ENCODE data around the gene BUD31. TPM values are rescaled to one million over a fixed set of nuclear protein-coding genes. Genes with fewer than 3 reads are reported as not detected.

BUD31 gene
- total and polyA plus RNA-seq, 4 donors: 18.5 to 55.9 (median 32.0) TPM

DNA sequence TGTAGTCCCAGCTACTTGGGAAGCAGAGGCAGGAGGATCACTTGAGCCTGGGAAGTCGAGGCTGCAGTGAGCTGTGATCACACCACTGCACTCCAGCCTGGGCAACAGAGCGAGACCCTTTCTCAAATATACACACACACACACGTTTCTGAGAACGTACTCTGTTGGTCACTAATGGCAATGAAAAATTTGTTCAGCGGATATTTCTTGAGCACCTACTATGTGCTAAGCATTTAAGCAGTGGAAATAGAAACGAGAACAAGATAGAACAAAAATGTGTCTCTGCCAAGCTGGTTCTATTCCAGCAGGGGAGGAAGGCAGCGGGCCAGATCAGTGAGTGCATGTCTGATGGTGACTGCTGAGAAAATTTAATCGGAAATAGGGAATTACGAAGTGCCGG, 25.6 kb upstream of the BUD31 start:
- DNase-seq (ENCODE audit: low spot score): no peak
- Histone ChIP-seq H3K27me3 (ENCODE audit: control insufficient read depth in 4 of 4, insufficient read depth in 4 of 4, low read length in 3 of 4) (no peaks in the 10 kb centered on the region), H3K36me3 (ENCODE audit: control insufficient read depth in 4 of 4, insufficient read depth in 3 of 4, low read depth in 1 of 4, low read length in 3 of 4) (peaks cover 0 to 13% (median under 1%) of the 10 kb centered on the region in 4 donors), H3K9ac (ENCODE audit: low read depth in 1 of 2, low read length in 2 of 2) (no peak overlapping the region), H3K4me1 (ENCODE audit: control insufficient read depth in 4 of 4, insufficient read depth in 4 of 4, low read length in 3 of 4) (peaks cover 13 to 23% (median 18%) of the 10 kb centered on the region in 4 donors), H3K9me3 (ENCODE audit: control insufficient read depth in 4 of 4, low read length in 3 of 4) (no peaks in the 10 kb centered on the region), H3K27ac (ENCODE audit: low read depth in 1 of 2, low read length in 2 of 2) (no peak overlapping the region), H3K4me3 (ENCODE audit: low read depth in 1 of 3, low read length in 3 of 3) (no peak overlapping the region)
- TF ChIP-seq, protein P1, sequence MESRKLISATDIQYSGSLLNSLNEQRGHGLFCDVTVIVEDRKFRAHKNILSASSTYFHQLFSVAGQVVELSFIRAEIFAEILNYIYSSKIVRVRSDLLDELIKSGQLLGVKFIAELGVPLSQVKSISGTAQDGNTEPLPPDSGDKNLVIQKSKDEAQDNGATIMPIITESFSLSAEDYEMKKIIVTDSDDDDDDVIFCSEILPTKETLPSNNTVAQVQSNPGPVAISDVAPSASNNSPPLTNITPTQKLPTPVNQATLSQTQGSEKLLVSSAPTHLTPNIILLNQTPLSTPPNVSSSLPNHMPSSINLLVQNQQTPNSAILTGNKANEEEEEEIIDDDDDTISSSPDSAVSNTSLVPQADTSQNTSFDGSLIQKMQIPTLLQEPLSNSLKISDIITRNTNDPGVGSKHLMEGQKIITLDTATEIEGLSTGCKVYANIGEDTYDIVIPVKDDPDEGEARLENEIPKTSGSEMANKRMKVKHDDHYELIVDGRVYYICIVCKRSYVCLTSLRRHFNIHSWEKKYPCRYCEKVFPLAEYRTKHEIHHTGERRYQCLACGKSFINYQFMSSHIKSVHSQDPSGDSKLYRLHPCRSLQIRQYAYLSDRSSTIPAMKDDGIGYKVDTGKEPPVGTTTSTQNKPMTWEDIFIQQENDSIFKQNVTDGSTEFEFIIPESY (IDR thresholded peaks at IDR 0.05): no peak
- TF ChIP-seq FOXA2 (IDR thresholded peaks at IDR 0.05) (no peak), YY1 (IDR thresholded peaks at IDR 0.05) (no peak), TAF1 (conservative IDR thresholded peaks at IDR 0.05) (no peak), JUND (IDR thresholded peaks at IDR 0.05) (no peak), GABPA (IDR thresholded peaks at IDR 0.05 in 1 of 2, conservative IDR thresholded peaks at IDR 0.05 in 1 of 2) (no peak), HNF4A (conservative IDR thresholded peaks at IDR 0.05) (no peak), HNF4G (IDR thresholded peaks at IDR 0.05) (no peak), RAD21 (IDR thresholded peaks at IDR 0.05) (no peak), EGR1 (IDR thresholded peaks at IDR 0.05; ENCODE audit: low read depth in 2 of 2) (no peak)
- TF ChIP-seq, protein P2, sequence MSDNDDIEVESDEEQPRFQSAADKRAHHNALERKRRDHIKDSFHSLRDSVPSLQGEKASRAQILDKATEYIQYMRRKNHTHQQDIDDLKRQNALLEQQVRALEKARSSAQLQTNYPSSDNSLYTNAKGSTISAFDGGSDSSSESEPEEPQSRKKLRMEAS (IDR thresholded peaks at IDR 0.05): no peak
- TF ChIP-seq, protein P3, sequence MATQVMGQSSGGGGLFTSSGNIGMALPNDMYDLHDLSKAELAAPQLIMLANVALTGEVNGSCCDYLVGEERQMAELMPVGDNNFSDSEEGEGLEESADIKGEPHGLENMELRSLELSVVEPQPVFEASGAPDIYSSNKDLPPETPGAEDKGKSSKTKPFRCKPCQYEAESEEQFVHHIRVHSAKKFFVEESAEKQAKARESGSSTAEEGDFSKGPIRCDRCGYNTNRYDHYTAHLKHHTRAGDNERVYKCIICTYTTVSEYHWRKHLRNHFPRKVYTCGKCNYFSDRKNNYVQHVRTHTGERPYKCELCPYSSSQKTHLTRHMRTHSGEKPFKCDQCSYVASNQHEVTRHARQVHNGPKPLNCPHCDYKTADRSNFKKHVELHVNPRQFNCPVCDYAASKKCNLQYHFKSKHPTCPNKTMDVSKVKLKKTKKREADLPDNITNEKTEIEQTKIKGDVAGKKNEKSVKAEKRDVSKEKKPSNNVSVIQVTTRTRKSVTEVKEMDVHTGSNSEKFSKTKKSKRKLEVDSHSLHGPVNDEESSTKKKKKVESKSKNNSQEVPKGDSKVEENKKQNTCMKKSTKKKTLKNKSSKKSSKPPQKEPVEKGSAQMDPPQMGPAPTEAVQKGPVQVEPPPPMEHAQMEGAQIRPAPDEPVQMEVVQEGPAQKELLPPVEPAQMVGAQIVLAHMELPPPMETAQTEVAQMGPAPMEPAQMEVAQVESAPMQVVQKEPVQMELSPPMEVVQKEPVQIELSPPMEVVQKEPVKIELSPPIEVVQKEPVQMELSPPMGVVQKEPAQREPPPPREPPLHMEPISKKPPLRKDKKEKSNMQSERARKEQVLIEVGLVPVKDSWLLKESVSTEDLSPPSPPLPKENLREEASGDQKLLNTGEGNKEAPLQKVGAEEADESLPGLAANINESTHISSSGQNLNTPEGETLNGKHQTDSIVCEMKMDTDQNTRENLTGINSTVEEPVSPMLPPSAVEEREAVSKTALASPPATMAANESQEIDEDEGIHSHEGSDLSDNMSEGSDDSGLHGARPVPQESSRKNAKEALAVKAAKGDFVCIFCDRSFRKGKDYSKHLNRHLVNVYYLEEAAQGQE (IDR thresholded peaks at IDR 0.05): no peak
- TF ChIP-seq, protein P4, sequence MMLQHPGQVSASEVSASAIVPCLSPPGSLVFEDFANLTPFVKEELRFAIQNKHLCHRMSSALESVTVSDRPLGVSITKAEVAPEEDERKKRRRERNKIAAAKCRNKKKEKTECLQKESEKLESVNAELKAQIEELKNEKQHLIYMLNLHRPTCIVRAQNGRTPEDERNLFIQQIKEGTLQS (IDR thresholded peaks at IDR 0.05): no peak
- TF ChIP-seq, protein P5, sequence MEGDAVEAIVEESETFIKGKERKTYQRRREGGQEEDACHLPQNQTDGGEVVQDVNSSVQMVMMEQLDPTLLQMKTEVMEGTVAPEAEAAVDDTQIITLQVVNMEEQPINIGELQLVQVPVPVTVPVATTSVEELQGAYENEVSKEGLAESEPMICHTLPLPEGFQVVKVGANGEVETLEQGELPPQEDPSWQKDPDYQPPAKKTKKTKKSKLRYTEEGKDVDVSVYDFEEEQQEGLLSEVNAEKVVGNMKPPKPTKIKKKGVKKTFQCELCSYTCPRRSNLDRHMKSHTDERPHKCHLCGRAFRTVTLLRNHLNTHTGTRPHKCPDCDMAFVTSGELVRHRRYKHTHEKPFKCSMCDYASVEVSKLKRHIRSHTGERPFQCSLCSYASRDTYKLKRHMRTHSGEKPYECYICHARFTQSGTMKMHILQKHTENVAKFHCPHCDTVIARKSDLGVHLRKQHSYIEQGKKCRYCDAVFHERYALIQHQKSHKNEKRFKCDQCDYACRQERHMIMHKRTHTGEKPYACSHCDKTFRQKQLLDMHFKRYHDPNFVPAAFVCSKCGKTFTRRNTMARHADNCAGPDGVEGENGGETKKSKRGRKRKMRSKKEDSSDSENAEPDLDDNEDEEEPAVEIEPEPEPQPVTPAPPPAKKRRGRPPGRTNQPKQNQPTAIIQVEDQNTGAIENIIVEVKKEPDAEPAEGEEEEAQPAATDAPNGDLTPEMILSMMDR (IDR thresholded peaks at IDR 0.05; ENCODE audit: low read depth, low read length, missing input control): no peak
- 95% methylated on average over 10 of the region's 10 CpGs for WGBS

DNA sequence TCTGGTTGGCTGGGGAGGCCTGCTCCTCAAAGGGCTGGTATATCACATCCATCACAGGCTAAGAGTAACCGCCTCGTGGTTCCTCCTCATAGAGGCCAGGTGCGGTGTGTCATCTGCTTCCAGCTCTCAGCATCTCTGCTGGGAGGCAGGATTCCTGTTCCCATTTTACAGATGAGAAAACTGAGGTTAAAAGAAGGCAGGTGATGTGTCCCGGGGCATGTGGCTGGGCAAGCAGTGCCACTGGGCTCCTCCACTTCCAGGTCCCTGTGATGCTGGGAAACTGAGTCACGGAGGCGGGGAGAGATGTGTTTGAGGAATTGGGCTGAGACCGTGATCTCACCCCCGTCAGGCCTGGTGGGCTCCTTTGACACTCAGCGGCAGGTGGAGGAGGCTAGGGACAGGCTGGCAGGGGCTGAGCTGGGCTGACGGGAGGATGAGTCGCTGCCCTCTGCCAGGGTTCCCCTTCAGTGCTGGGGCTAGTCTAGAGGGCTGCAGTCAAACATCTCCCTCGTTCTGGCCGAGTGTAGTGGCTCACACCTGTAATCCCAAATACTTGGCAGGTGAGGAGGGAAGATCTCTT, 24.9 kb upstream of the BUD31 start:
- H3K9ac ChIP-seq (ENCODE audit: low read depth in 1 of 2, low read length in 2 of 2): no peak overlapping the region
- peaks cover 0 to 16% (median 1%) of the 10 kb centered on the region in 4 donors for H3K36me3 ChIP-seq (ENCODE audit: control insufficient read depth in 4 of 4, insufficient read depth in 3 of 4, low read depth in 1 of 4, low read length in 3 of 4)
- no peaks in the 10 kb centered on the region for H3K9me3 ChIP-seq (ENCODE audit: control insufficient read depth in 4 of 4, low read length in 3 of 4)
- no peak for DNase-seq (ENCODE audit: low spot score)
- no peak overlapping the region for H3K27ac ChIP-seq (ENCODE audit: low read depth in 1 of 2, low read length in 2 of 2)
- WGBS: 95% methylated on average over 13 of the region's 13 CpGs
- no peaks in the 10 kb centered on the region for H3K27me3 ChIP-seq (ENCODE audit: control insufficient read depth in 4 of 4, insufficient read depth in 4 of 4, low read length in 3 of 4)
- peaks cover 13 to 23% (median 18%) of the 10 kb centered on the region in 4 donors for H3K4me1 ChIP-seq (ENCODE audit: control insufficient read depth in 4 of 4, insufficient read depth in 4 of 4, low read length in 3 of 4)
- H3K4me3 ChIP-seq (ENCODE audit: low read depth in 1 of 3, low read length in 3 of 3): no peak overlapping the region
- TF ChIP-seq, protein P4 (IDR thresholded peaks at IDR 0.05): no peak
- no peak for TF ChIP-seq GABPA (IDR thresholded peaks at IDR 0.05 in 1 of 2, conservative IDR thresholded peaks at IDR 0.05 in 1 of 2)
- no peak for TF ChIP-seq HNF4A (conservative IDR thresholded peaks at IDR 0.05)
- no peak for TF ChIP-seq NR2F2 (IDR thresholded peaks at IDR 0.05)
- TF ChIP-seq HNF4G (IDR thresholded peaks at IDR 0.05): no peak
- TF ChIP-seq FOXA2 (IDR thresholded peaks at IDR 0.05): no peak
- TF ChIP-seq TAF1 (conservative IDR thresholded peaks at IDR 0.05): no peak
- TF ChIP-seq SP1 (IDR thresholded peaks at IDR 0.05): no peak
- TF ChIP-seq, protein P1 (IDR thresholded peaks at IDR 0.05): no peak
- TF ChIP-seq, protein P3 (IDR thresholded peaks at IDR 0.05): no peak
- no peak for TF ChIP-seq RXRA (IDR thresholded peaks at IDR 0.05)

All from liver (tissue), 9 donors.